Measurements from ENCODE around the gene IL25. TPM values are rescaled to one million over a fixed set of nuclear protein-coding genes. Genes with fewer than 3 reads are reported as not detected.

Gene IL25
- total and polyA plus RNA-seq, 2 experiments from 2014 or later: 3.2 TPM; not detected in 1

- H3K4me1 ChIP-seq (ENCODE audit: low read depth): peaks cover 40% of the 10 kb centered on the region
- peak overlapping the region; percentile 99 for H3K27ac ChIP-seq
- H3K4me3 ChIP-seq: peak overlapping the region; percentile 98
- no peak for TF ChIP-seq CTCF (IDR thresholded peaks at IDR 0.05; ENCODE audit: low read depth, low read length)
- no peak for DNase-seq (ENCODE audit: low read depth in 1 of 2, low spot score in 1 of 2)
- no peaks in the 10 kb centered on the region for H3K27me3 ChIP-seq
- no peaks in the 10 kb centered on the region for H3K9me3 ChIP-seq (ENCODE audit: low read depth)
- H3K36me3 ChIP-seq: peaks cover 78% of the 10 kb centered on the region
These were observed 32.5 kb downstream of the IL25 start for GRCh38 chr14:23405096-23405495.

GRCh38 chr14:23405516-23406025 is 33.0 kb downstream of the IL25 start:
- H3K4me1 ChIP-seq (ENCODE audit: low read depth): peaks cover 44% of the 10 kb centered on the region
- H3K9me3 ChIP-seq (ENCODE audit: low read depth): no peaks in the 10 kb centered on the region
- peak overlapping the region; percentile 98 for H3K4me3 ChIP-seq
- DNase-seq (ENCODE audit: low read depth in 1 of 2, low spot score in 1 of 2): no peak
- peak overlapping the region; percentile 99 for H3K27ac ChIP-seq
- no peak for TF ChIP-seq CTCF (IDR thresholded peaks at IDR 0.05; ENCODE audit: low read depth, low read length)
- peaks cover 74% of the 10 kb centered on the region for H3K36me3 ChIP-seq
- no peaks in the 10 kb centered on the region for H3K27me3 ChIP-seq

GRCh38 chr14:23406244-23406643 is 33.6 kb downstream of the IL25 start:
- peak overlapping the region; percentile 98 for H3K4me3 ChIP-seq
- H3K27ac ChIP-seq: peak overlapping the region; percentile 99
- no peaks in the 10 kb centered on the region for H3K9me3 ChIP-seq (ENCODE audit: low read depth)
- peaks cover 67% of the 10 kb centered on the region for H3K36me3 ChIP-seq
- no peaks in the 10 kb centered on the region for H3K27me3 ChIP-seq
- DNase-seq (ENCODE audit: low read depth in 1 of 2, low spot score in 1 of 2): no peak
- peaks cover 44% of the 10 kb centered on the region for H3K4me1 ChIP-seq (ENCODE audit: low read depth)
- TF ChIP-seq CTCF (IDR thresholded peaks at IDR 0.05; ENCODE audit: low read depth, low read length): no peak

GRCh38 chr14:23406725-23407355 is 34.2 kb downstream of the IL25 start:
- H3K4me3 ChIP-seq: peak overlapping the region; percentile 98
- peaks cover 61% of the 10 kb centered on the region for H3K36me3 ChIP-seq
- H3K9me3 ChIP-seq (ENCODE audit: low read depth): no peaks in the 10 kb centered on the region
- peaks cover 42% of the 10 kb centered on the region for H3K4me1 ChIP-seq (ENCODE audit: low read depth)
- no peak for TF ChIP-seq CTCF (IDR thresholded peaks at IDR 0.05; ENCODE audit: low read depth, low read length)
- H3K27ac ChIP-seq: peak overlapping the region; percentile 99
- H3K27me3 ChIP-seq: no peaks in the 10 kb centered on the region
- no peak for DNase-seq (ENCODE audit: low read depth in 1 of 2, low spot score in 1 of 2)

GRCh38 chr14:23407516-23408306 is 35.1 kb downstream of the IL25 start, which contains the start of gene MYH6:
Gene MYH6 (minus strand): TSS chr14:23408273. CDS start chr14:23407223, 1,050 bp downstream.
- peaks cover 52% of the 10 kb centered on the region for H3K36me3 ChIP-seq
- no peaks in the 10 kb centered on the region for H3K27me3 ChIP-seq
- H3K27ac ChIP-seq: peak within 1 kb of the TSS; percentile 99
- peak within 1 kb of the TSS; percentile 98 for H3K4me3 ChIP-seq
- no peak for TF ChIP-seq CTCF (IDR thresholded peaks at IDR 0.05; ENCODE audit: low read depth, low read length)
- no peaks in the 10 kb centered on the region for H3K9me3 ChIP-seq (ENCODE audit: low read depth)
- no peak for DNase-seq (ENCODE audit: low read depth in 1 of 2, low spot score in 1 of 2)
- H3K4me1 ChIP-seq (ENCODE audit: low read depth): peaks cover 40% of the 10 kb centered on the region
